A549 (cell line): ENCODE measurements around the gene LRP3.

Experiments used
- CEBPB ChIP-seq, 2 experiments: fragments of >200 bp in 1 of 2; sonication (Bioruptor Twin) in 1 of 2; formaldehyde crosslinking in 1 of 2; IDR thresholded peaks; 2 replicates each; pipeline ENCODE4 v1.6.1; 2012 to 2016
- SREBF2 ChIP-seq: fragments of 450-650 bp; IDR thresholded peaks from 2 replicates; pipeline ENCODE4 v1.6.1; 2014; ENCODE audit warnings: mild to moderate bottlenecking, moderate library complexity
- TF ChIP-seq, protein P1 (sequence below): fragments of >200 bp; sonication (Bioruptor Twin); formaldehyde crosslinking; IDR thresholded peaks from 3 replicates; pipeline ENCODE4 v1.5.1; 2016

DNA sequence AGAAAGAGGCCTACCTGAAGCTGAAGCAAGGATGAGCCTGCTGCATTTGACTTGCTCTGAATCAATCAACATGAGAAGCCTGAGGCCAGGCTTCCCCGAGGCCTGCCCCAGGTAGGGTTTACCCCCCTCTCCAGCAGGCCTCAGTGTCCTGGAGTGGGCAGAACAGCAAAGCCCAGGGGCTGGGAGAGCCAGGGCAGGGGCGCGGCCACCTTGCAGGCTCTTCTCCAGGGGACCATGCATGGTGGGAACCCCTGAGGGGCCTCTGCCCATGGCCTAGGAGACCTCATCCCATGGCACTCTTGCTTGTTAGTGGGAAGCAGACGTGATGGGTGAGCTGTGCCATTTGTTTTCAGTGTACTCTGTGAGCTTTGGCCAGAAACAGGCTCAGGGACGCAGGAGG is 19.9 kb upstream of the LRP3 start:
- TF ChIP-seq, protein P1, sequence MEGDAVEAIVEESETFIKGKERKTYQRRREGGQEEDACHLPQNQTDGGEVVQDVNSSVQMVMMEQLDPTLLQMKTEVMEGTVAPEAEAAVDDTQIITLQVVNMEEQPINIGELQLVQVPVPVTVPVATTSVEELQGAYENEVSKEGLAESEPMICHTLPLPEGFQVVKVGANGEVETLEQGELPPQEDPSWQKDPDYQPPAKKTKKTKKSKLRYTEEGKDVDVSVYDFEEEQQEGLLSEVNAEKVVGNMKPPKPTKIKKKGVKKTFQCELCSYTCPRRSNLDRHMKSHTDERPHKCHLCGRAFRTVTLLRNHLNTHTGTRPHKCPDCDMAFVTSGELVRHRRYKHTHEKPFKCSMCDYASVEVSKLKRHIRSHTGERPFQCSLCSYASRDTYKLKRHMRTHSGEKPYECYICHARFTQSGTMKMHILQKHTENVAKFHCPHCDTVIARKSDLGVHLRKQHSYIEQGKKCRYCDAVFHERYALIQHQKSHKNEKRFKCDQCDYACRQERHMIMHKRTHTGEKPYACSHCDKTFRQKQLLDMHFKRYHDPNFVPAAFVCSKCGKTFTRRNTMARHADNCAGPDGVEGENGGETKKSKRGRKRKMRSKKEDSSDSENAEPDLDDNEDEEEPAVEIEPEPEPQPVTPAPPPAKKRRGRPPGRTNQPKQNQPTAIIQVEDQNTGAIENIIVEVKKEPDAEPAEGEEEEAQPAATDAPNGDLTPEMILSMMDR = no peak
- TF ChIP-seq CEBPB (IDR thresholded peaks at IDR 0.05) (no peak), SREBF2 (no peak)
